HG03045 (cell line): ENCODE results near the gene ZNF318.
"Not testable (repeated sequence)": the region's sequence is repeated elsewhere in the genome, so short reads cannot be mapped to it uniquely, and the experiment has no call there.

Source experiments
- ATAC-seq: cut with Tn5 transposase; IDR thresholded peaks from one replicate; pipeline ENCODE4 v1.9.1; 2021; ENCODE audit warnings: mild to moderate bottlenecking, moderate library complexity; ENCODE audit not compliant: unreplicated experiment

Gene ZNF318

GRCh38 chr6:43303751-43304331 is 65.6 kb downstream of the ZNF318 start:
- ATAC-seq = no peak

GRCh38 chr6:43303006-43303405 is 66.4 kb downstream of the ZNF318 start:
- ATAC-seq = not testable (repeated sequence)

GRCh38 chr6:43302126-43302525 is 67.3 kb downstream of the ZNF318 start:
- no peak for ATAC-seq

DNA sequence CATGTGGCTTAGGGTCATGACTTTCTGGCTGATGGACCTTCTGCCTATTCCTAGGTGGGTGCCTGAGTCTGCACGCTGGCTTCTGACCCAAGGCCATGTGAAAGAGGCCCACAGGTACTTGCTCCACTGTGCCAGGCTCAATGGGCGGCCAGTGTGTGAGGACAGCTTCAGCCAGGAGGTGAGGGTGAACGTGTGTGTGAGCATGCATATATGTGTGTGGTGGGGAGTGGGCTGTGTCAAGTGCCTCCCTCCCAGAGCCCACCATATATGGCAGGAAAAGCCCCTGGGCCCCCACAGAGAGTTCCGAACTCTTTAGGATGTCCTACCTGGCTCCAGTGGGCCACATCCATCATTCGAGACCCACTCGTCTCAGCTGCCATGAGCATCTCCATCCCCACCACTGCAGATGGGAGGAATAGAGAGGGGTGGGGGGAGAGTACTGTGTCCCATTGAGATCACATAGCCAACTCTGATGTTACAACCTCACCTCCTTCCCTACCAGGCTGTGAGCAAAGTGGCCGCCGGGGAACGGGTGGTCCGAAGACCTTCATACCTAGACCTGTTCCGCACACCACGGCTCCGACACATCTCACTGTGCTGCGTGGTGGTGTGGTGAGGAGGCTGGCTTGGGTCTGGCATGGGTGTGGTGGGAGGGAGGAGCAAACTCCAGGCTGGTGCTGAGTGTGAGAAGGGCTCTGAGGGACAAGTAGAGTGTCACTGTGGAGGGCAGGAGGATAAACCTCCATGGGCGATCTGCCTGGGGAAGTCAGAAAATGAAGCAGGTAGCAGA is 68.2 kb downstream of the ZNF318 start:
- no peak for ATAC-seq

GRCh38 chr6:43299338-43300293 is 69.8 kb downstream of the ZNF318 start:
- no peak for ATAC-seq

DNA sequence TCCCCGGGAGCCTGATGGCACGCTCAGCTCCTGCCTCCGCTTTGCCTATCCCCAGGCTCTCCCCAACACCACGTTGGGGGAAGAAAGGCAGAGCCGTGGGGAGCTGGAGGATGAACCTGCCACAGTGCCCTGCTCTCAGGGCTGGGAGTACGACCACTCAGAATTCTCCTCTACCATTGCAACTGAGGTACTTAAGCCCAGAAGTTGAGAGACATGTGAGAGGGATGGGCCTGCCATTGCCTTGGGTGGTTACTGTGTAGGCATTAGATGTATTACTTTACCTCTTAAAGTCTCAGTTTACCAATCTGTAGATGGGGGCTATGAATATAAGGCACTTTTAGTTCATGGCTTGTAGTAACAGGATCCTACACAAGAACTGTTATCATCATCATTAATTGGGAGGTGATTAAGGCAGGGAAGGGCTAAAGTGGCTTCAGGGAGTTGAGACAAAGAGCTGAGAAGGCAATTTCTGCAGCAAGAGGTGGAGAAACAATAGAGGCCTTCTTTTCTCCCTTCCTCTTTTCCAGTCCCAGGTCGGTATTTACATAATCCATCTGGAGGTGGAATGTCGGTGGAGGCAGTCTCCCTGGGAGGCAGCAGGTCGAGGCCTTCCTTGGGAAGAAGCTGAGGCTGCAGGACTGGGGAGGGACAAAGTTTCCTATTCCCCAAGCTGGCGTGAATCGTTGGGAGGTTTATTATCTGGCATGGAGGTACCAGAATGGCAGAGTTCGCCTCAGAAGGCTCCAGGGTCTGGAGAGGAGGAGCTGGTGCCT is 70.7 kb downstream of the ZNF318 start:
- no peak for ATAC-seq

DNA sequence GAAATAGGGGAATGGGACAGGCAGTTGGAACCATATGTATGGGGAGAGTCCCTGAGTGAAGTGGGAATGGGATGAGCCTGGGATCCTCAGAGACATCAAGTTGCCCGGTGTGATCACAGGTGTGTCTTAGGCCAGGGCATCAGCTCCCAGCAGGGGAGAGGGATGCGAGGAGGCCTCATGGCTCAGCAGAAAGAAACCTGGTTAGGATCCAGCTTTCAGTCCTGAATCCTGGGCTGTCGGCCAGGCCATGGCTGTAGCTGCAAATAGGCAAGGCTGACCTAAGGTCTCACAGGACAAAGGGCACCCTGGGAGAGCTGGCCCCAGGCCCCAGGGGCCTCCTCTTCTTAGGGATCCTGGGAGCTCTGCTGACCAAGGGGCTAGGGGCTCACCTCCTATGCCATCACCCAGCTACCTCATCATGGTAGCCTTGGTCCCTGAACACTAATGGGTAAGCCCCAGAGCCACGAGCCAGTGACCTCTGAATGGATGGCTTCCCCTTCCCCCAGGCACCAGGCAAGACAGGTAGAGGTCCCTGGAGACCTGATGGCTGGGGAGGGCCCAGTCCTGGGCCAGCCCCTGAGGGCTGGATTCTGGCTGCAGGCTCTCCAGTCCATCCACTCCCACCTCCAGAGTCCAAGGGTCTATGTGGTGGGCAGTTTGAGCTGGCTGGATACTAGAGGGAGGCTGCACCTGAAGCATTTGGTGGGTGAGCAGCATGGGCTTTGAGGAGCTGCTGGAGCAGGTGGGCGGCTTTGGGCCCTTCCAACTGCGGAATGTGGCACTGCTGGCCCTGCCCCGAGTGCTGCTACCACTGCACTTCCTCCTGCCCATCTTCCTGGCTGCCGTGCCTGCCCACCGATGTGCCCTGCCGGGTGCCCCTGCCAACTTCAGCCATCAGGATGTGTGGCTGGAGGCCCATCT is 71.5 kb downstream of the ZNF318 start, which contains the start of gene SLC22A7:
TSS of gene SLC22A7 (plus strand) at position 617 of the 921 bp plus-strand sequence. CDS start at position 716, 99 bp downstream.
- ATAC-seq = no peak

DNA sequence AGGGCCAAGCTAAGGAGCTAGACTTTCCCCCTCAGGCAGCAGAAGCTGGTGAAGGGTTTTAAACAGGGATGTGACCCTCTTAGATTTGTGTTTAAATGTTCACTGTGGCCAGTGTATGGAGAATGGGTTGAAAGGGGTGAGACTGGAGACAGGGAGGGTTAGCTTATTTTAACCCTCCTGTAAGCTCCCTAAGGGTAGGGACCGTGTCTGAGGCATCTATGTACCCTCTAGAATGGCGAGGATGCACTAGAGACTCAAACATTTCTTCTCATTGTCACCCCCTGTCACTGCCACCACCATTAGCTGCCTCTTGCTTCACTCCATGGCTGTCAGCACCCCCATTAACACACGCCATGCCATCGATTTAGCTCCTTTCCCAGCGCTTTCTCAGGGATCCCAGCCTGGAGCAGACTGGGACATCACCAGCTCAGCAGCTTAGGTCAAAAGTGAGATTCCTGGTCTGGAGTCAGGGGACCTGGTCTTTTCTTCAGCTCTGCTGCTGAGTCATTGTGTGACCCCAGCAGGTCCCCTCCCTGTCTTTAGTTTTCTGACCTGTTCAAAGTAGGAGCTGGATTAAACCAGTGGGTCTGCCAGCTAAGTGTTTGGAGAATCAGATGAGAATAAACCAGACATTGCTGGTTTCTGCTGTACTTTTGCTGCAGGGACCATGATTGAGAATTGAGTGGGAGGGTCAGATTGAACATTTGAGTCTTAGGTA is 72.5 kb downstream of the ZNF318 start:
- no peak for ATAC-seq

GRCh38 chr6:43295456-43295855 is 74.0 kb downstream of the ZNF318 start:
- no peak for ATAC-seq

GRCh38 chr6:43294536-43294935 is 74.9 kb downstream of the ZNF318 start:
- ATAC-seq = no peak

GRCh38 chr6:43293698-43294097 is 75.7 kb downstream of the ZNF318 start:
- ATAC-seq = no peak

- no peak for ATAC-seq
Observed at GRCh38 chr6:43292763-43293318, 76.6 kb downstream of the ZNF318 start.

DNA sequence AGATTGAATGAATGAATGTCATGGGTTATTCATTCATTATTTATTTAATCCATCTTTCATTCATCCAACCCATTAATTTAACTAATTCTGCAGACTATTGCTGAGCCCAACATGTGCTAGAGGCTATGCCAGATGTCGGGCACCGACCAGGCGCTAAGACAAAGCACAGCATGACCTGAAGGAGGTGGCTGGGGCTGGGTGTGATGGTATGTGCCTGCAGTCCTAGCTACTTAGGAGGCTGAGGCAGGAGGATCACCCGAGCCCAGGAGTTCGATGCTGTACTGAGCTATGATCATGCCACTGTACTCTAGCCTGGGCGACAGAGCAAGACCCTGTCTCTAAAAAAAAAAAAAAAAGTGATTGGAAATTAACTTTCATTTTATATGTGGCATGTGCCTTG is 77.1 kb downstream of the ZNF318 start:
- no peak for ATAC-seq

GRCh38 chr6:43291708-43292107 is 77.7 kb downstream of the ZNF318 start:
- no peak for ATAC-seq

- no peak for ATAC-seq
Observed at GRCh38 chr6:43290905-43291355, 78.5 kb downstream of the ZNF318 start.

DNA sequence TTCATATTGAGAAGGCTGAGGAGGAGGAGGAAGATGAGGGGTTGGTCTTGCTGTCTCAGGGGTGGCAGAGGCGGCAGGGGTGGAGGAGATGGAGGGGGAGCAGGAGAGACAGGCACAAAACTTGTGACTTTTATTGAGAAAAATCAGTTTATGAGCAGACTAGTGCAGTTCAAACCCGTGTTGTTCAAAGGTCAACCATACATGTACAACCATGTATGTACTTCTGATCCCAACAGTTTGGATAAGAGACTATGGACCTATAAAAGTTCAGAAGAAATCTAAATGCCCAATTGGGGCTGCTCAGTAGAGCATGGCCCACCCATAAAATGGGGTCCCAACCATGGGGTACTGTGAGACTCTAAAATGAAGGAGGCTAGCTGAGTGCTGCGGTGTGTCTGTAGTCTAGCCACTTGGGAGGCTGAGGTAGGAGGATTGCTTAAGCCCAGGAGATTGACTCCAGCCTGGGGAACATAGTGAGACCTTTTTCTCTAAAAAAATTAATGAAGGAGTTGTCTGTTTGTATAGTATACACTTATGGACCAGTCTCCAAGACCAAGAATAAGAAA is 79.0 kb downstream of the ZNF318 start:
- no peak for ATAC-seq

GRCh38 chr6:43287717-43288679 is 81.4 kb downstream of the ZNF318 start:
- ATAC-seq = no peak
